AG04449 (cell line): ENCODE measurements around the gene WDR45.
A peak's percentile ranks its signal among the peaks of the same experiment; 100 is the strongest.

ENCODE experiments used
- CTCF ChIA-PET: fragments of 350-600 bp; formaldehyde crosslinking; extraction: SDS; loops from one replicate; lab custom pipeline; 2021; ENCODE audit warnings: antibody characterized with exemption; lab: Yijun Ruan, JAX
- POLR2A ChIA-PET: fragments of 400-600, 350-600 bp; formaldehyde crosslinking; extraction: SDS; loops from one replicate; lab custom pipeline; 2020; ENCODE audit warnings: antibody characterized with exemption, inconsistent platforms; lab: Yijun Ruan, JAX
- DNase-seq: peaks from one replicate; pipeline ENCODE4 v3.0.0-alpha.2; 2010; ENCODE audit warnings: low read depth, low spot score
- H3K4me3 ChIP-seq: 2 replicates; pipeline ENCODE4 v1.5.1; 2011; ENCODE audit warnings: low read depth, mild to moderate bottlenecking, control low read depth, low read length
- CTCF ChIP-seq: IDR thresholded peaks from one replicate; pipeline ENCODE4 v1.5.1; 2011; ENCODE audit warnings: mild to moderate bottlenecking, moderate library complexity, low read length, control low read depth, inconsistent platforms; ENCODE audit not compliant: insufficient read depth; ENCODE audit errors: missing control alignments

WDR45 gene

DNA sequence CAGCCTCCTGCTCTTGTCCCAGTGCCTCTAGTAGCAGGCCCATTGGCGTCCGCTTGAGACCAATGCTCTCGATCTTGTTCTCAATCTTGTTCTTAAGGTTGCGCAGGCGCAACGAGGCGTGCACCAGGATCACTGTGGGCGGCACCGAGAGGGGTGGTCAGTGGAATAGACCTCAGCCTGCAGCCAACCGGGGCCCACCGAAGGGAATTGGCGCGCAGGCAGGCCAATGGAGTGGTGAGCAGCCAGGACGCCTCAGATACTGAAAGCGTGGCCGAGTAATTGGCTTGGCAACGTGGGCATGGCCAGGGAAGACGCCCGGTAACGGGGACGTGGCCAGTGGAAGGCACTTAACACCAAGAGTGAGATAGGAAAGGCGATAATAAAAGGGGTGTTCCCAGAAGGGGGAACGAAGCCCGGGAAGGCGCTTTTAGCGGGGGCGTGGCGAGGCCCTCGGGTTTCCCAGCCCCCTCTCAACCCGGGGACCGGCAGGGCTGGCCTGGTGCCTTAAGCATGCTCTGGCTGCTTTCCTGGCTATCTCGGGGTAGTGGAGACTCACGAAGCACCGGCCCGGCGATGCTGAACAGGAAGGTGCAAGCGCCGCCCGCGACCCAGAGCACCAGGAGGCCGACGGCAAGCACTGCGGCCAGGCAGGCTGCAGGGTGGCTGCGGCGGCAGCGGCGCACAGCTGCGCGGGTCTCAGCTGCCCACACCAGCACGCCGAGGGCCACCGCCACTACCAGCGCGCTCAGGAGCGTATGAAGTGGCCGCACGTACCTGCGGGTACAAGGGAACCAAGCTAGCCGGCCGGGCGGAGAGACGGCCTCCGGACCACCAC, 7.6 kb downstream of the WDR45 start:
- DNase-seq = no peak
- CTCF ChIA-PET = no interaction called here
- TF ChIP-seq CTCF = no peak
- POLR2A ChIA-PET = interaction anchor here (0.6 kb wide), 1 partner anchor 89 kb away, joined by 4 read pairs; no protein-coding TSS in a partner anchor
- H3K4me3 ChIP-seq = peak overlapping the region; percentile 75

DNA sequence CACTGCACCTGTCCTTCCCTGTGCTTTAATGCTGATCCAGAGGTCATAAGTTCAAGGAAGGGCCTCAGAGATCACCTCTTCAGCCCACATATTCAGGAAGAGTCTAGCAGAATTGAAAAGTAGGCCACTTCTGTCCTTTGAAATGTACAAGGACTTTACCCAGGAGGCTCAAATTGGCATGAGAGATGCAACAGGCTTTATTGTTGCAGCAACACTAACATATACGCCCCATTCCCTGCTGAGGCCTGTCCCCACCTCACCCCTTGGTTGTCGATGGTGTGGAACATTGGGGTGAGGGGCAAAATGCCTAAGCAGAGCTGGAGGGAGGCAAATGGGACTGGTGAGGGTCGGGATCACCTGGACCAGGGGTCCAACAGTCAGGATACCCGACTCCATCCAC, 8.7 kb downstream of the WDR45 start:
- POLR2A ChIA-PET = no interaction called here
- CTCF ChIA-PET = interaction anchor here (1.4 kb wide), 1 partner anchor 27 kb away, joined by 3 read pairs; no protein-coding TSS in a partner anchor
- DNase-seq = no peak
- H3K4me3 ChIP-seq = no peak overlapping the region
- TF ChIP-seq CTCF = no peak

DNA sequence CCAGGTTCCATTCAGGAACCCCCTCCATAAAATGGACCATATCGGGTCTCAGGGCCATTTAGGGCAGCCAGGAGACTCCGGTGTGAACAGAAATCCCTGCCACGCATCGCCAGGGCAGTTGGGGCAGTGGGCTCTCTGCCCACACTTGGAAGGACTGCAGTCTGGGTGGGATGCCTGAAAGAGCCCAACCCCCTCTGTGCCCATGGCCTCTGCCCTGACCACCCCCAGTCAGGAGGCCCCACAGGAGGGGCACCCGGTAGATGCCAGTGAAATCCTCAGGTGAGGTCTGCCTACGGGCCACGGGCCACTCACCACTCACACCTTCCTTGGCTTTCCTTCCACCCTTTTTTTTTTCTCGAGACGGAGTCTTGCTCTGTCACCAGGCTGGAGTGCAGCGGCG, 10.6 kb downstream of the WDR45 start:
- CTCF ChIA-PET = no interaction called here
- H3K4me3 ChIP-seq = no peak overlapping the region
- no peak for DNase-seq
- POLR2A ChIA-PET = no interaction called here
- TF ChIP-seq CTCF = no peak

- H3K4me3 ChIP-seq = no peak overlapping the region
- POLR2A ChIA-PET = no interaction called here
- no peak for TF ChIP-seq CTCF
- CTCF ChIA-PET = no interaction called here
- DNase-seq = no peak
Observed at GRCh38 chrX:49067285-49068120, 12.2 kb downstream of the WDR45 start.

DNA sequence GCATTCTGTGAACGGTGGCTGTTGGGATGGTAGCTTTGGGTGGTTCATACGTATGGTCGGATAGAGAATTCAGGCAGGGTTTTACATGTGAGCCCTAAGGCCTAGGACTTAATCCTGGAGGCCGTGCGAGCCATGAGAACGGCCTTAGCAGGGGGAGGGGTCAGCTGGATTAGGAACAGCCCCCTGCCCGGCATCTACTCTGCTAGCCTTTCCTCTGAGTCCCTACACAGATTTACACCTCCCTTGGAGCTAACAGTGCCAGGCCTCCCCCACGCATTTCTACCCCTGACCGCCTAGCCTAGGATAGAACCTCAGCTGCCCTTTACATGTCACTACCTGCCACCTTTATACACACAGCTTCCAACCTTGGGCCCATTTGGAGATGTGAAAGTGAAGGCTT, 13.0 kb downstream of the WDR45 start:
- H3K4me3 ChIP-seq = no peak overlapping the region
- no peak for TF ChIP-seq CTCF
- DNase-seq = no peak
- ChIA-PET POLR2A (no interaction called here), CTCF (no interaction called here)

DNA sequence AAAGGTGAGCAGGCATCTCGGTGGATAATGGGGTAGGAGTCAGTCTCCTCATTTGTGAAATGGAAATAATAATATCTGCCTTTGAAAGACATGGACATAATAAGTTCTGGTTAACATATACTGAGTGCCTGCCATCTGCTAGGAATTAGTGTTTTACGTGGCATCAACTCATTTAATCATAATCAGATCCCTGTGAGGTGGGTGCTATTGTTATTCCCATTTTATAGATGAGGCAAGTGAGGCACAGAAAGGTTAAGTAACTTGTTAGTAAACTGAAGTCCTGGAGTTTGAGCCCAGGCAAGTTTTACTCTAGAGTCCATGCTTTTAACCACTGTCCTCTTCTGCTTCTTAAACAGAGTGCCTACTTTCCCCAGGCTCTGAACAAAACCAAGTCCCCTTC, 13.4 kb downstream of the WDR45 start:
- no peak for DNase-seq
- no peak overlapping the region for H3K4me3 ChIP-seq
- ChIA-PET POLR2A (interaction anchor here (1.3 kb wide), 1 partner anchor 22 kb away, joined by 4 read pairs; no protein-coding TSS in a partner anchor), CTCF (no interaction called here)
- no peak for TF ChIP-seq CTCF
